GM12874 (cell line): Measurements from ENCODE around the gene PRKG1.

Source experiments
- TF ChIP-seq, protein P1 (sequence below): IDR thresholded peaks from 2 replicates; pipeline ENCODE4 v1.5.1; 2011; ENCODE audit warnings: low read depth, mild to moderate bottlenecking, control low read depth, low read length, moderate library complexity; ENCODE audit not compliant: insufficient read depth

Gene PRKG1

GRCh38 chr10:51340845-51341610 is 266.7 kb downstream of the PRKG1 start:
- TF ChIP-seq, protein P1, sequence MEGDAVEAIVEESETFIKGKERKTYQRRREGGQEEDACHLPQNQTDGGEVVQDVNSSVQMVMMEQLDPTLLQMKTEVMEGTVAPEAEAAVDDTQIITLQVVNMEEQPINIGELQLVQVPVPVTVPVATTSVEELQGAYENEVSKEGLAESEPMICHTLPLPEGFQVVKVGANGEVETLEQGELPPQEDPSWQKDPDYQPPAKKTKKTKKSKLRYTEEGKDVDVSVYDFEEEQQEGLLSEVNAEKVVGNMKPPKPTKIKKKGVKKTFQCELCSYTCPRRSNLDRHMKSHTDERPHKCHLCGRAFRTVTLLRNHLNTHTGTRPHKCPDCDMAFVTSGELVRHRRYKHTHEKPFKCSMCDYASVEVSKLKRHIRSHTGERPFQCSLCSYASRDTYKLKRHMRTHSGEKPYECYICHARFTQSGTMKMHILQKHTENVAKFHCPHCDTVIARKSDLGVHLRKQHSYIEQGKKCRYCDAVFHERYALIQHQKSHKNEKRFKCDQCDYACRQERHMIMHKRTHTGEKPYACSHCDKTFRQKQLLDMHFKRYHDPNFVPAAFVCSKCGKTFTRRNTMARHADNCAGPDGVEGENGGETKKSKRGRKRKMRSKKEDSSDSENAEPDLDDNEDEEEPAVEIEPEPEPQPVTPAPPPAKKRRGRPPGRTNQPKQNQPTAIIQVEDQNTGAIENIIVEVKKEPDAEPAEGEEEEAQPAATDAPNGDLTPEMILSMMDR: no peak

- TF ChIP-seq, protein P1: no peak
These were observed 268.1 kb downstream of the PRKG1 start for GRCh38 chr10:51342381-51342780.

- TF ChIP-seq, protein P1: no peak
These were observed 269.1 kb downstream of the PRKG1 start for GRCh38 chr10:51343391-51343790.

- TF ChIP-seq, protein P1: no peak
These were observed 270.1 kb downstream of the PRKG1 start for GRCh38 chr10:51344371-51344770.

GRCh38 chr10:51348622-51349021 is 274.3 kb downstream of the PRKG1 start:
- TF ChIP-seq, protein P1: no peak

- TF ChIP-seq, protein P1: no peak
These were observed 282.9 kb downstream of the PRKG1 start for GRCh38 chr10:51357170-51357569.

- TF ChIP-seq, protein P1: no peak
These were observed 283.9 kb downstream of the PRKG1 start for GRCh38 chr10:51358227-51358626.
